CD14-positive monocyte (primary cell): ENCODE data around the gene VASH1. TPM values are rescaled to one million over a fixed set of nuclear protein-coding genes. Genes with fewer than 3 reads are reported as not detected.

ENCODE experiments used
- DNase-seq, 3 donors: peaks; one replicate each; pipeline ENCODE4 v3.0.0-alpha.2; 2011 to 2022
- H2AFZ ChIP-seq: 2 replicates; pipeline ENCODE4 v1.6.0; 2012; ENCODE audit warnings: mild to moderate bottlenecking, low read depth, low read length, inconsistent platforms; ENCODE audit not compliant: insufficient read depth, poor library complexity, severe bottlenecking
- H3K27ac ChIP-seq, 2 donors: 1 replicate in 1 of 2; 2 replicates in 1 of 2; pipeline ENCODE4 v1.5.1; 2012 to 2013; ENCODE audit warnings: low read length in 2 of 2, control low read depth in 1 of 2, inconsistent platforms in 1 of 2, low read depth in 1 of 2, mild to moderate bottlenecking in 1 of 2
- H3K27me3 ChIP-seq, 2 donors: one replicate each; pipeline versions ENCODE4 v1.6.0 to v1.6.1; 2011 to 2013; ENCODE audit warnings: low read length in 2 of 2; ENCODE audit not compliant: control insufficient read depth in 2 of 2, insufficient read depth in 2 of 2
- H3K36me3 ChIP-seq, 2 donors: replicated peaks in 1 of 2; 1 replicate in 1 of 2; 2 replicates in 1 of 2; pipeline versions ENCODE4 v1.5.1 to v1.6.1; 2012 to 2013; ENCODE audit warnings: low read length in 2 of 2, control low read depth in 1 of 2, inconsistent platforms in 1 of 2, mild to moderate bottlenecking in 1 of 2; ENCODE audit not compliant: insufficient read depth in 2 of 2, control insufficient read depth in 1 of 2
- H3K4me1 ChIP-seq, 2 donors: 1 replicate in 1 of 2; 2 replicates in 1 of 2; pipeline versions ENCODE4 v1.5.1 to v1.6.1; 2012 to 2013; ENCODE audit warnings: low read length in 2 of 2, control low read depth in 1 of 2, inconsistent platforms in 1 of 2, mild to moderate bottlenecking in 1 of 2, moderate library complexity in 1 of 2; ENCODE audit not compliant: insufficient read depth in 2 of 2, control insufficient read depth in 1 of 2
- H3K4me2 ChIP-seq: replicated peaks from 2 replicates; pipeline ENCODE3; 2012; ENCODE audit warnings: low read length, moderate library complexity, mild to moderate bottlenecking; ENCODE audit not compliant: poor library complexity, severe bottlenecking; ENCODE audit errors: extremely low read depth
- H3K4me3 ChIP-seq, 3 experiments: fragments of 200-600 bp in 1 of 3; sonication (generic) in 1 of 3; replicated peaks in 1 of 3; 1 replicate in 2 of 3; 2 replicates in 1 of 3; pipeline ENCODE4 v1.5.1; 2011 to 2013; ENCODE audit warnings: low read length in 3 of 3, mild to moderate bottlenecking in 3 of 3, control low read depth in 2 of 3, low read depth in 2 of 3, inconsistent platforms in 1 of 3, moderate library complexity in 1 of 3
- H3K79me2 ChIP-seq: 2 replicates; pipeline ENCODE4 v1.6.0; 2012; ENCODE audit warnings: mild to moderate bottlenecking, control low read depth, inconsistent platforms, low read length, moderate library complexity; ENCODE audit not compliant: insufficient read depth
- H3K9ac ChIP-seq: 2 replicates; pipeline ENCODE4 v1.6.0; 2017; ENCODE audit warnings: low read length, mild to moderate bottlenecking; ENCODE audit not compliant: insufficient read depth, poor library complexity, severe bottlenecking
- H3K9me3 ChIP-seq, 2 donors: replicated peaks in 1 of 2; 1 replicate in 1 of 2; 2 replicates in 1 of 2; pipeline versions ENCODE4 v1.5.1 to v1.6.1; 2012 to 2013; ENCODE audit warnings: low read length in 2 of 2, control low read depth in 1 of 2; ENCODE audit not compliant: control insufficient read depth in 1 of 2, insufficient read depth in 1 of 2
- H4K20me1 ChIP-seq: 2 replicates; pipeline ENCODE4 v1.6.0; 2012; ENCODE audit warnings: mild to moderate bottlenecking, low read length, control low read depth, moderate library complexity; ENCODE audit not compliant: insufficient read depth
- H3K27ac Mint-ChIP-seq, 7 donors: one replicate each; pipeline ENCODE4 v1.8.0; 2020; ENCODE audit warnings: mild to moderate bottlenecking in 7 of 7, mixed read lengths in 7 of 7, moderate library complexity in 6 of 7, inconsistent platforms in 2 of 7
- H3K27me3 Mint-ChIP-seq, 3 donors: one replicate each; pipeline ENCODE4 v1.8.0; 2021 to 2022; ENCODE audit warnings: low read depth in 3 of 3, mild to moderate bottlenecking in 3 of 3, mixed read lengths in 3 of 3, moderate library complexity in 3 of 3, inconsistent platforms in 1 of 3
- H3K36me3 Mint-ChIP-seq, 2 donors: one replicate each; pipeline ENCODE4 v1.8.0; 2020; ENCODE audit warnings: mixed read lengths in 2 of 2, inconsistent platforms in 1 of 2, mild to moderate bottlenecking in 1 of 2
- H3K4me1 Mint-ChIP-seq: one replicate; pipeline ENCODE4 v1.8.0; 2020; ENCODE audit warnings: mild to moderate bottlenecking, mixed read lengths
- H3K4me3 Mint-ChIP-seq, 2 donors: one replicate each; pipeline ENCODE4 v1.8.0; 2020; ENCODE audit warnings: mild to moderate bottlenecking in 2 of 2, mixed read lengths in 2 of 2, moderate library complexity in 1 of 2
- H3K9me3 Mint-ChIP-seq, 7 donors: one replicate each; pipeline ENCODE4 v1.8.0; 2020 to 2022; ENCODE audit warnings: mixed read lengths in 7 of 7, mild to moderate bottlenecking in 6 of 7, moderate library complexity in 6 of 7, inconsistent platforms in 2 of 7
- WGBS: methylation state at CpG from one replicate; pipeline ENCODE4 v1.1.5; 2013; ENCODE audit warnings: missing lambda C conversion rate; ENCODE audit not compliant: insufficient coverage; 5-methylcytosine and 5-hydroxymethylcytosine counted together
- intact Hi-C, 2 donors: fragments of 100-400 bp; cut with micrococcal nuclease; formaldehyde crosslinking; loops; one replicate each; pipeline versions ENCODE4 v1.15.0 to v1.15.1; 2023
- polyA plus RNA-seq, 3 donors: library from polyadenylated mRNA; depleted of rRNA in 1 of 3; unstranded in 2 of 3; stranded (reverse) in 1 of 3; fragments of 300-500 nt in 2 of 3; fragments of >200 nt in 1 of 3; fragmentation: Illumina TruSeq in 2 of 3; gene quantifications; 1 replicate in 2 of 3; 2 replicates in 1 of 3; pipeline ENCODE4 v1.2.3, GENCODE V29; 2012 to 2021
- TF ChIP-seq, protein P1 (sequence below): fragments of 200-600 bp; IDR thresholded peaks from one replicate; pipeline ENCODE4 v1.8.0; 2022; ENCODE audit warnings: antibody characterized with exemption, mild to moderate bottlenecking

The VASH1 gene
- polyA plus RNA-seq, 3 donors: 2.5 to 10.5 (median 3.3) TPM

GRCh38 chr14:76832503-76832988, 71.3 kb downstream of the VASH1 start:
- WGBS: 43% methylated on average over 1 of the region's 1 CpG
- H3K9ac ChIP-seq: no peak overlapping the region

More at GRCh38 chr14:76832503-76832988, 71.3 kb downstream of the VASH1 start:
- H3K27ac Mint-ChIP-seq: peak overlapping the region; percentile 68 to 90 (median 80)
- no peak overlapping the region for H2AFZ ChIP-seq
- peaks cover 42% of the 10 kb centered on the region for H3K4me1 Mint-ChIP-seq
- no peaks in the 10 kb centered on the region for H3K36me3 ChIP-seq
- H3K9me3 ChIP-seq: no peaks in the 10 kb centered on the region
- peaks cover 0 to 2% (median 0%) of the 10 kb centered on the region in 3 donors for H3K27me3 Mint-ChIP-seq
- H3K4me3 Mint-ChIP-seq: no peak overlapping the region
- H3K27ac ChIP-seq: peak overlapping the region; percentile 58 to 75
- no peak overlapping the region for H3K4me2 ChIP-seq
- H3K36me3 Mint-ChIP-seq: peaks cover 31 to 55% of the 10 kb centered on the region in 2 donors
- peak; percentile 64 to 91 (median 74) for DNase-seq
- intact Hi-C loops: no loop called here
- H4K20me1 ChIP-seq: no peaks in the 10 kb centered on the region
- no peaks in the 10 kb centered on the region for H3K27me3 ChIP-seq
- H3K9me3 Mint-ChIP-seq: peaks cover 0 to 2% (median 0%) of the 10 kb centered on the region in 7 donors
- H3K4me3 ChIP-seq: no peak overlapping the region
- no peaks in the 10 kb centered on the region for H3K79me2 ChIP-seq
- TF ChIP-seq, protein P1, sequence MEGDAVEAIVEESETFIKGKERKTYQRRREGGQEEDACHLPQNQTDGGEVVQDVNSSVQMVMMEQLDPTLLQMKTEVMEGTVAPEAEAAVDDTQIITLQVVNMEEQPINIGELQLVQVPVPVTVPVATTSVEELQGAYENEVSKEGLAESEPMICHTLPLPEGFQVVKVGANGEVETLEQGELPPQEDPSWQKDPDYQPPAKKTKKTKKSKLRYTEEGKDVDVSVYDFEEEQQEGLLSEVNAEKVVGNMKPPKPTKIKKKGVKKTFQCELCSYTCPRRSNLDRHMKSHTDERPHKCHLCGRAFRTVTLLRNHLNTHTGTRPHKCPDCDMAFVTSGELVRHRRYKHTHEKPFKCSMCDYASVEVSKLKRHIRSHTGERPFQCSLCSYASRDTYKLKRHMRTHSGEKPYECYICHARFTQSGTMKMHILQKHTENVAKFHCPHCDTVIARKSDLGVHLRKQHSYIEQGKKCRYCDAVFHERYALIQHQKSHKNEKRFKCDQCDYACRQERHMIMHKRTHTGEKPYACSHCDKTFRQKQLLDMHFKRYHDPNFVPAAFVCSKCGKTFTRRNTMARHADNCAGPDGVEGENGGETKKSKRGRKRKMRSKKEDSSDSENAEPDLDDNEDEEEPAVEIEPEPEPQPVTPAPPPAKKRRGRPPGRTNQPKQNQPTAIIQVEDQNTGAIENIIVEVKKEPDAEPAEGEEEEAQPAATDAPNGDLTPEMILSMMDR: no peak
- peaks cover 21 to 27% of the 10 kb centered on the region in 2 donors for H3K4me1 ChIP-seq

Other genes with a start within 250 kb of the VASH1 start
- 10 to 100 TPM in 1 of 3 donors, 1 to 10 TPM in 2; 8.1 to 10.4 (median 8.5) TPM for gene ANGEL1, start 51.4 kb downstream of the VASH1 start, polyA plus RNA-seq
- under 1 TPM in 1 of 3 donors, not detected in 2; 0.24 TPM for gene LRRC74A, start 64.9 kb downstream of the VASH1 start, polyA plus RNA-seq